OCI-LY7 (cell line): Measurements from ENCODE around the gene KRTDAP.

Source experiments
- EZH2phosphoT487 ChIP-seq: fragments of 200-600 bp; sonication (generic); IDR thresholded peaks from 2 replicates; pipeline ENCODE4 v1.6.1; 2018; ENCODE audit warnings: low read depth, borderline replicate concordance, mild to moderate bottlenecking, mixed run types, antibody characterized with exemption, low read length, moderate library complexity, mixed read lengths
- TF ChIP-seq, protein P1 (sequence below): fragments of 200-600 bp; sonication (generic); conservative IDR thresholded peaks from 2 replicates; pipeline ENCODE4 v1.5.1; 2014; ENCODE audit warnings: mild to moderate bottlenecking, antibody characterized with exemption, low read length, moderate library complexity, mixed read lengths

DNA sequence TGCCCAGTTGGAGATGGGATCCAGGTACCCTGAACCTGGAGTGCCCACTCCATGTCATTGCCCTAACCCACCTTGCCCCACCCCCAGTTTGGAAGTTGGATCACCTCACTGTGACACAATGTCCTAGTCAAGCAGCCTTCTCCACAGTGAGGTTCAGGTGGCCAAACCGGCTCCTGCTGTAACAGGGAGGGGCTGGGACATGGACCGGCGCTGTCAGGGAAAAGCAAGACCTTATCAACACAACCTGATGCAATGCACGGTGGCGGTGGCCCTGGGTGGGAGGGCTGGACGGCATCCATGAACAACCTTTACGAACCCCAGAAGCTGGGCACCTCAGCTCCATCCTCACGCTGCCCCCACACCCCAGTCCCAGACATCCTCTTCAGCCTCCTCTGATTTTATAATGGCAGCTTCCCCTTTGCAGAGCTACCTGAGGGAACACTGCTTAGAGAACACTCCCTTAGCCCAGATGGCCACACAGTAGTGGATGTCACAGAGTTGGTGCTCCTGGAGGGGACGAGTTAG lies 1.6 kb upstream of the KRTDAP start:
- TF ChIP-seq, protein P1, sequence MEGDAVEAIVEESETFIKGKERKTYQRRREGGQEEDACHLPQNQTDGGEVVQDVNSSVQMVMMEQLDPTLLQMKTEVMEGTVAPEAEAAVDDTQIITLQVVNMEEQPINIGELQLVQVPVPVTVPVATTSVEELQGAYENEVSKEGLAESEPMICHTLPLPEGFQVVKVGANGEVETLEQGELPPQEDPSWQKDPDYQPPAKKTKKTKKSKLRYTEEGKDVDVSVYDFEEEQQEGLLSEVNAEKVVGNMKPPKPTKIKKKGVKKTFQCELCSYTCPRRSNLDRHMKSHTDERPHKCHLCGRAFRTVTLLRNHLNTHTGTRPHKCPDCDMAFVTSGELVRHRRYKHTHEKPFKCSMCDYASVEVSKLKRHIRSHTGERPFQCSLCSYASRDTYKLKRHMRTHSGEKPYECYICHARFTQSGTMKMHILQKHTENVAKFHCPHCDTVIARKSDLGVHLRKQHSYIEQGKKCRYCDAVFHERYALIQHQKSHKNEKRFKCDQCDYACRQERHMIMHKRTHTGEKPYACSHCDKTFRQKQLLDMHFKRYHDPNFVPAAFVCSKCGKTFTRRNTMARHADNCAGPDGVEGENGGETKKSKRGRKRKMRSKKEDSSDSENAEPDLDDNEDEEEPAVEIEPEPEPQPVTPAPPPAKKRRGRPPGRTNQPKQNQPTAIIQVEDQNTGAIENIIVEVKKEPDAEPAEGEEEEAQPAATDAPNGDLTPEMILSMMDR, result no peak
- no peak for TF ChIP-seq EZH2phosphoT487
